Stimulated activated CD8-positive, alpha-beta memory T cell treated with anti-CD3 and anti-CD28 coated beads, Interleukin-7, amount 100 ng/mL, for 1 hour (primary cell): ENCODE measurements around the gene RUSC1.
A peak's percentile ranks its signal among the peaks of the same experiment; 100 is the strongest.
"Not testable (repeated sequence)": the region's sequence is repeated elsewhere in the genome, so short reads cannot be mapped to it uniquely, and the experiment has no call there.

ENCODE experiments used
- DNase-seq, 2 donors: peaks; one replicate each; pipeline ENCODE4 v3.0.0-alpha.2; 2020; ENCODE audit warnings: low read depth in 2 of 2

Gene RUSC1

DNA sequence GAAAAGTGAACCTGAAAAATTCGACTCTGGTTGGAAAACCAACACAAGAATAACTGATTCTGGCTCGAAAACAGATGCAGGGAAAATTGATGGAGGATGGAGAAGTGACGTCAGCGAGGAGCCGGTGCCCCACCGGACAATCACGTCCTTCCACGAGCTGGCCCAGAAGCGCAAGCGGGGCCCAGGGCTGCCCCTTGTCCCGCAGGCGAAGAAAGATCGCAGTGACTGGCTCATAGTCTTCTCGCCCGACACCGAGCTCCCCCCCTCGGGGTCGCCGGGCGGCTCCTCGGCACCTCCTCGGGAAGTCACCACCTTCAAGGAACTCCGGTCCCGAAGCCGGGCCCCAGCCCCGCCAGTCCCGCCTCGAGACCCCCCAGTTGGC lies 1.9 kb downstream of the RUSC1 start:
- no peak for DNase-seq

DNA sequence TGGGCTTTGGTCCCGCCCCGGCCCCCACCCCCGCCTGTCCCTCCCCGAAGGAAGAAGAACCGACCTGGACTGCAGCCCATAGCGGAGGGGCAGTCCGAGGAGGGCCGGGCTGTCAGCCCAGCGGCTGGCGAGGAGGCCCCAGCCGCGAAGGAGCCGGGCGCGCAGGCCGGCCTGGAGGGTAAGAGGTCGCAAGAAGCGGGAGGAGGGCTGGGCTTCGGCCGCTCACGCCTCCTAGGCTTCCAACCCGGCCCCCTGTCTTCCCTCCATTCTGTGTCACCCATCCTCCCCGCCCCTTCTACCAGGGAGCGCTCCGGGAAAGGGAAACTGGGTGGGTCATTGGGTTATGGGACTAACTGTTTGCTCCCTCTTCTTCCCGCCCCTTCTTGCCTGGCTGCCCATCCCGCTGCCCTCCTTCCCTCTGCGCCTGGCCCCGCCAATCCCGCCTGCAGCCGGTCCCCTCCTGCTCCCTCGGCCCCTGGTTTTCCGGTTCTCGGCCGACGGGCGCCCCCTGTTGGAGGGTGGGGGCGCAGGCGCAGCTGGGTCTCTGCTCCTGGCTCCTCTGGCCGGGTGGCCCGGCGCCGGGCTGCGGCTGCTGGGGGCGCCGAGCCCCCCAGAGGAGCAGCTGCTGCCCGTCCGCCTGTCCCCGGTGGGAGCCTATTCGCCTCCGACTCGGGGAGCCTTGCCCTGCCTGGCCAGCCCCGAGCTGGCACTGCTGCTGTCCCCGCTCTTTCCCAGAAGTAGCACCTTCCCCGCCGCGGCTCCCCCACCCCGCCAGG lies 2.4 kb downstream of the RUSC1 start:
- DNase-seq, result peak; percentile 70 to 76

DNA sequence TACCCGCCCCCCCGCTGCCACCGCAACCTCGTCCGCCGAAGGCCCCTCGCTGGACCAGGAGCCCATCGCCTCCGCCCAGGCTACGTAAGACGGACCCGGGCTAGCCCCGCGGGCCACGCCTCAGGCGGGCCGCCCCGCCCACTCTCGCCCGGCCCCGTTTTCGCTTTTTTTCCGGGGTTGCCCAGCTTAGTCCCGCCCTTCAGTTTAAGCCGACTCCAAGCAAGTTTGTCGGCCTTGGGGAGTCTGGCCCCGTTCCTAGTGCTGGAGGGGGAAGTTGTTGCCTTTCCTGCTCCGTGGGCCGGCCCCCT lies 3.0 kb downstream of the RUSC1 start:
- DNase-seq, result peak; percentile 71 to 73

DNA sequence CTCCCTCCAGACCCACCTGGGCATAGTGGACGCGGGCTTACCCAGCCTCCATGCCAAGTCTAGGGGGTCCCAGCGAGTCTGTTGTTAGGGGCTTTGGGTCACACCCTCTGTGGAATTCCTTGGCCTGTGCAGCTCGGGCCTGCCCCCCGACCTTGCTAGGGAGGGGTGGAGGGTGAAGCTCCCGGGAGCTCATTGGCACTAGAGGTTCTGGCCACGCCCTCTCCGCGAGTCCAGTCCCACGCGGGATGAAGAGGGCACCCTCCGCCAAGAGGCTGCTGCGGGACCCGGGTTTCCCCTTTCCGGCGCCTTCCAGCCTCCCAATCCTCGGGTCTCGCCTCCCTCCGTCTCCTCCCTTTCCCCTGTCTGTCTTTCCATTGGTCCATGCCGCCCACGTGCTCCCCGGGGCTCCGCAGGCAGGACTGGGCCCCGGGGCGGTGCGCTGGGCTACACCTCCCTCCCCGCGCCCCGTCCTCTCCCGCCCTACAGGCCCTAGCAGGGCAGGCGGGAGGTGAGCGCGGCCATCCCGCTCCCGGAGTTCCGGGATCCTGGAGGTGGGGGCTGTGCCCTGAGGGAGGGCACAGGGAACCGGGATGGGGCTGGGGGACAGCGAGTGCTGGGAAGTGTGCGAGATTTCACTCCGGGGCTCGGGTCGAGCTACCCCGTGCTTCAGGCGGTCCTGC lies 3.5 kb downstream of the RUSC1 start:
- peak; percentile 58 to 65 for DNase-seq

DNA sequence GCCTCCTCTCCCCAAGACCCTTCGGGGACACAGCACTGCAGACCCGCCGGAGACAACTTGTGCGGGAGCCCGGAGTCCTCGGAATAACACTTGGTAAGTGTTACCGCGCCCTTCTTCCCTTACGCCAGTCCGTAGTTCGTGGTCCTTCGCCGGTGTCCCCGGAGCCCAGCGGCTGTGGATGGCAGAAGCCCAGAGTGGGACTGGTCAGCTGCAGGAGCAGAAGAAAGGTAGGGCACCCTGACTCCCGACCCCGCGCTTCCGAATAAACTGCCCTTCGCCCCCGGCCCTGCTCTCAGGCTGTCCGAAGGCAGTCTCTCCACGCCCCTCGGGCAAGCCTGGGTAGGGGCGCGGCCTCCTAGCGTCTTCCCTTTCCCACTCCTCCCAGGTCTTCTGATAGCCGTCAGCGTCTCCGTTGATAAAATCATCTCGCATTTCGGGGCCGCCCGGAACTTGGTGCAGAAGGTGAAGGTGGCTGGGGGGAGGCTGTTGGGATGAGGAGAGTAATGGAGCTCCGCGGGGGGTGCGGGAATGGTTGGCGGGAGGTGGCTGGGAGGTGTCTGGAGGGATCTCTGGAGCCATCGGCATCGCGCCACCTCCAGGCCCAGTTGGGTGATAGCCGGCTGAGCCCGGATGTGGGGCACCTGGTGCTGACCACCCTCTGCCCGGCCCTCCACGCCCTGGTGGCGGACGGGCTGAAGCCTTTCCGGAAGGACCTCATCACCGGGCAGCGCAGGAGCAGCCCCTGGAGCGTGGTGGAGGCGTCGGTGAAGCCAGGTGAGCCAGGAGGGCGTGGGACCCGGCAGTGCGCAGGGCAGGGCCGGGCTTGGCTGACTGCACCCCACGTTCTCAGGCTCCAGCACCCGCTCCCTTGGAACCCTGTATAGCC lies 4.3 kb downstream of the RUSC1 start:
- no peak for DNase-seq

DNA sequence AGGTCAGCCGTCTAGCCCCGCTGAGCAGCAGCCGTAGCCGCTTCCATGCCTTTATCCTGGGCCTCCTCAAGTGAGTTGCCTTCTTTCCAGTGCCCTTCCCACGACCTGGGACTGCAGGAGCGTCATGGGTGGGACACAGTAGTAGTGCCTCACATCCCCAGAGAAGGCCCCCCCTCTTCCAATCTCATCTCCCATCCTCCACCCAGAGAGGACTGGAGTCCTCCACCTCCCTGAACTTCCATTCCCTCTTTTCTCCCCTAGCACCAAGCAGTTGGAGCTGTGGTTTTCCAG lies 4.9 kb downstream of the RUSC1 start:
- no peak for DNase-seq

DNA sequence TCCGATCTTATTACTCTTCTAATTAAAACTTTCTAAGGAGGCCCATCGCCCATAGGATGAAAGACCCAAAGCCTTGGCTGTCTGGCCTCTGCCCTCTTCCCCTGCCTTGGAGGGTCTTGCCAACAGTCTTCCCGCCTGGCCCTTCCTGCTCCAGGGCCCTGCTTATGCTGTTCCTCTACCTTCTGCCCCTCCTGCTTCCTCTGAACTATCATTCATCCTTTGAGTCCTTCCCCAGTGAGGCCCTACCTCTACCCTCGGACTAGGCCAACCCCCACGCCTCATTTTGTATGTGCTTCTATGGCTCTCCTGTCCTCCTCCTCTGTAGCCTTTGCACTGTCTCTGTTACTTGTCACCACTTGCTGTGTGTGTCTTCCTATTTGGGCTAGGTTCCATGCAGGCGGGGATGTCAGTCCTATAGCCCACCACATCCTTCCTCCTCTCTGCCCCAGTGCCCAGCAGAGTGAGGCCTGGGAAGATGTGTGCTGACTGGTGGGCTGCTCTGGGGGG lies 5.4 kb downstream of the RUSC1 start:
- no peak for DNase-seq

DNA sequence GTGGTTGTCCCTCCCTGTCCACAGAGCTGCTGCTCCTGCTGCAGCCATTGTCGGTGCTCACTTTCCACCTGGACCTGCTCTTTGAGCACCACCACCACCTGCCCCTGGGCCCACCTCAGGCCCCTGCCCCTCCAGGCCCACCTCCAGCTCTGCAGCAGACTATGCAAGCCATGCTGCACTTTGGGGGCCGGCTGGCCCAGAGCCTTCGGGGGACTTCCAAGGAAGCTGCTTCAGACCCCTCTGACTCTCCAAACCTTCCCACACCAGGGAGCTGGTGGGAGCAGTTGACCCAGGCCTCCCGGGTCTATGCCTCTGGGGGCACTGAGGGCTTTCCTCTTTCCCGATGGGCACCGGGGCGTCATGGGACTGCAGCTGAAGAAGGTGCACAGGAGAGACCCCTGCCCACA lies 5.9 kb downstream of the RUSC1 start:
- DNase-seq, result no peak

DNA sequence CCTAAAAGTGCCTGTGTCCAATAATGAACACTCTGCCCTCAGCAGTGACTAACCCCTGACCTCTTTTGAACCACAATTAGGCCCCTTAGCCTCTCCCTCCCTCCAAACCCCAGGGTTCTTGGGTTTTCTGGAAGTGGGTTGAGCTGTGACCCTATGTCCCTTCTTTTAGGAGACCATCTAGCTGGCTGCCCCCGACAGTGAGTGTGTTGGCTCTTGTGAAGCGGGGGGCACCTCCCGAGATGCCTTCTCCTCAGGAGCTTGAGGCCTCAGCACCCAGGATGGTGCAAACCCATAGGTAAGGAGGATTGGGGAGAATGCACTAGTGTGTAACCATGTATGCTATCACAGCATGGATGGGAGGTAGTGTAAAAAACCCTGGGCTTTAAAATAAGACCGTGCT lies 7.3 kb downstream of the RUSC1 start:
- no peak for DNase-seq

DNA sequence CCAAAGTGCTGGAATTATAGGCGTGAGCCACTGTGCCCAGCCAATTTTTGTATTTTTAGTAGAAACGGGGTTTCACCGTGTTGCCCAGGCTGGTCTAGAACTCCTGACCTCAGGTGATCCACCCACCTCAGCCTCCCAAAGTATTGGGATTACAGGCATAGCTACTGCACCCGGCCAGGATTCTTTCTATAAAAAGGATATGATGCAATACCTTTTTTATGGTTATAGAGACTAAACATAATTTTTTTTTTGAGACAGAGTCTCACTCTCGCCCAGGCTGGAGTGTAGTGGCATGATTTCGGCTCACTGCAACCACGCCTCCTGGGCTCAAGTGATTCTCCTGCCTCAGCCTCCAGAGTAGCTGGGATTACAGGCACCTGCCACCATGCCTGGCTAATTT lies 8.2 kb downstream of the RUSC1 start:
- DNase-seq, result not testable (repeated sequence)

DNA sequence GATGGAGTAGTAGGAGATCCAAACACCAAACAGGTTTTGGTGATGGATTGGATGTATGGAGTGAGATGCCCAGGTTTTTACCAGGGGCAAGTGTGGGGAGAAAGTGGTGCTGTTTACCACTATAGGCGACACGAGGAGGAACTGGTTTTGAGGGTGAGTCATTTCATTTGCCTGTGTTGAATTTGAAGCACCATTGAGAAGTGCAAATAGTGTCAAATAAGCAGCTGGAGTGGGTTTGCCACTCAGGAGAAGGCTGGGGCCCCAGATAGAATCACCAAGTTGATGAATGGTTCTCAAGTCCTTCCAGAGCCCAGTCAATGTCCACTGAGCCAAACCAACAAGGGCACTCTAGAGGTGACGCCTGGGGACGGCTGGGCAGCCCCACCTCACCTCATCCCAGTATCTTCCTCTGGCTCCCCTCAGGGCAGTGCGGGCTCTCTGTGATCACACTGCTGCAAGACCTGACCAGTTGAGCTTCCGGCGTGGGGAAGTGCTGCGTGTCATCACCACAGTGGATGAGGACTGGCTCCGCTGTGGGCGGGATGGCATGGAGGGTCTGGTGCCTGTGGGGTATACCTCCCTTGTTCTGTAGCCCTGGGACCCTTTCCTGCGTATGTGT lies 9.4 kb downstream of the RUSC1 start:
- no peak for DNase-seq

DNA sequence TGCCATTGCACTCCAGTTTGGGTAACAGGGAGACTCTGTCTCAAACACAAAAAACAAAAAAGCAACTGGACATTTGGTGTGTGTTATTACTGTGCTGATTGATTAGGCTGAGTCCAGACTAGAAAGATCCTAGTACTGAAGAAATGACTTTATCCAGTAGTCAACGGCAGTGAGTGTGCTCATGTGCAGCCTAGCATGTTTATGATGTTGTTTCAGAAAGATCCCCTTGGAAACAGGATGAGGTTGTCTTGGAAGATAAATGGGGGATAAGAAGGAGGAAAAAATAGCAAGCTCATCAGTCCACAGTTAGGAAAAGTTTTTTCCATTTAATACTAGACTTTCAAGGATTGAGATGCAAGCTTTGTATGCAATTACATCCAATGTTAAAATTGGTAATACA lies 14.3 kb downstream of the RUSC1 start:
- no peak for DNase-seq

DNA sequence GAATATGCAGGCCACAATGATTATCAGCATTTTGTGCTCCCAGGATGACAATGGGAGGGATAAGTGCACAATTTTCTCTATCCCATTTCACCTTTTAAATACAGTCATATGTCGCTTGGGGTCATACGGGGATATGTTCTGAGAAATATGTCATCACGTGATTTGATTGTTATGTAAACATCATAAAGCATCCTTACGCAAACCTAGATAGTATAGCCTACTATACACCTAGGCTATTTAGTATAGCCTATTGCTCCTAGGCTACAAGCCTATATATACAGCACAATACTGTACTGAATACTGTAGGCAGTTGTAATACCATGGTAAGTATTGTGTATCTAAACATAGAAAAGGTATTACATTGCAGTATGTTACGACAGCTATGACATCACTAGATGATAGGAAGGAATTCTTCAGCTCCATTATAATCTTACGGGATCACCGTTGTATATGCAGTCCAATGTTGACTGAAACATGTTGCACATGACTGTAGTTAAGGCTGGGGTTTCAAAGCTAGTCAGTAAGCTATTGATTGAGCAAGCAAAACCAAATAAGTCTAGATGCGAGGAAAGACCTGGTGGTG lies 18.9 kb downstream of the RUSC1 start:
- DNase-seq, result no peak

DNA sequence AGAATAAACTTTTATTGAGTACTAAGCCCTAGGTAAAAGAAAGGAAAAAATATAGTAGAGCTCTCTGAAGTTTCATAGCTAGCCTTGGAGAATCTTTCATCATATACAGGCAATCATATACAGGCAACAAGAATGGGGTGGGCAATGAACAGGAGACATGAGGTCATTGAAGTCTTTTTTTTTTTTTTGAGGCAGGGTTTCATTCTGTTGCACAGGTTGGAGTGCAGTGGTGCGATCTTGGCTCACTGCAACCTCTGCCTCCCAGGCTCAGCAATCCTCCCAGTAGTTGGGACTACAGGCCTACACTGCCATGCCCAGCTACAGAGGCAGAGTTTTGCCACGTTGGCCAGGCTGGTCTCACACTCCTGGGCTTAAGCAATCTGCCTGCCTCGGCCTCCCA lies 22.1 kb downstream of the RUSC1 start:
- DNase-seq, result no peak

DNA sequence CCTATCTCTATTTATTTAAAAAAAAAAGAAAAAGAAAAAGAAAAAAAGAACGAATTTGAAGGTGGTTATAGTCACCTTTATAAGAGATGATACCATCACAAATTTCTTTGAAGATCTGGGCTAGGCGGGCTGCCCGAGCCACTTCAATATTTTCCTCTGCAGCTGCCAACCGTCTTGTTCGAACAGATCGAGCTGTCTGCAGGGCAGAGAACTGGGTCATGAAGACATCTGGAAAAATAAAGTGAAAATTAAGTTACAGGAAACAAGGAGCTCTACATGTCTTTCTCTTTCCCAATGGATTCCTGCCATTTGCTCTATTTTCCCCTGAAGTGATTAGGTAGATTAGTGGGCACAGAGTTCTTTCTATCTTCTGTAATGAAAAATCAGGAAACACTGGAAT lies 31.9 kb downstream of the RUSC1 start:
- DNase-seq, result no peak

DNA sequence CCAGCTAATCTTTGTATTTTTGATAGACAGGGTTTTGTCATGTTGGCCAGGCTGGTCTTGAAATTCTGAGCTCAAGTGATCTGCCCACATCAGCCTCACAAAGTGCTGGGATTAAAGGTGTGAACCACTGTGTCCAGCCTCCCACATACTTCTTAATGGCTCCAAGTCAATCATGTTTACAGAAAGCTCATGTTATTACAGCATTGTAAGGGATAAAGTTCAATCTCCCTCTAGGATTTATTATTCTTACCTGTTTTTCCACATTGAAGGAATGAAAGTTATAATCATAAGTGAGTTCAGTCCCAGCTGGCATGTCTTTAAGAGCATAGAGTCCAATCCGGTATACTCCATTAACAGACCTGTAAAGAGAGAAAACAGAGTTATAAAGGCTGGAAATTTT lies 39.4 kb downstream of the RUSC1 start:
- DNase-seq, result no peak

DNA sequence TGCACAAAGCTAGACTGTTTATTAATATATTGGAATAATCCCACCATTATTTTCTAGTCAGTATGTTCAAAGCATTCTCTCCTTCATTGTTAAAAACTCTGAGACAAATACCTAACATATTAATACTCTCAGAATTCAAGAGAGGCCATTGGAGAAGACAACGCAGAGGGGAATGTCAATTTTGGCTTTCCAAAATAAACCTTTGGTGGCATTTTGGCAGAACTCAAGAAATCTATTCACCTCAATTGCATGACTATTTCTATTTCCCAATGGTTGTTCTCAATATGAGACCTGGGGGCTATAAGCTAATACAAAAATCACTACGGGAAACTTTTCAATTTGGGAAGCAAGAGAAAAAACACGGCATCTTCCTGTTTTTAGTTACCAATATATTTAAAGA lies 58.5 kb downstream of the RUSC1 start:
- DNase-seq, result no peak

DNA sequence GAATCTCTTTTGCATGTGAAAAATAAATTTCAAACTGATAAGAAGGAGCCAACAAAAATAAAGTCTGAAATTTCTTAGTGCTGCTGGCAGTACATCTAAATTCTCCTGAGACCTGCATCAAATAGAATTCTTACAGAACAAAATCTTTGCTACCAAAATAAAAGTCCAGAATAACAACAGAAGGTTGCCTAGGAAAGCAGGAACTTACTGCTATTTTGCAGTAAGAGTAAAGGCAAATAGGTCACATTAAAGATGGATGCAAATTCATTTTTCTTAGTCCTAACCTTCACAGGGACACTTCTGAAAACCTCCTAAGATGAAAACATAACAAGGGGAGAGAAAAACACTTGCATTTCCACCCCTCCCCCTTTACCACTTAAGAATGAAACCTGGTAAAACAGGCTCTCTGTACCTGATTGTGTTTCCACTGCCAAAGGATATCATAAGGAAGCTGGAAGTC lies 59.0 kb downstream of the RUSC1 start:
- DNase-seq, result no peak
